Measurements from ENCODE around the gene FSHR.

DNA sequence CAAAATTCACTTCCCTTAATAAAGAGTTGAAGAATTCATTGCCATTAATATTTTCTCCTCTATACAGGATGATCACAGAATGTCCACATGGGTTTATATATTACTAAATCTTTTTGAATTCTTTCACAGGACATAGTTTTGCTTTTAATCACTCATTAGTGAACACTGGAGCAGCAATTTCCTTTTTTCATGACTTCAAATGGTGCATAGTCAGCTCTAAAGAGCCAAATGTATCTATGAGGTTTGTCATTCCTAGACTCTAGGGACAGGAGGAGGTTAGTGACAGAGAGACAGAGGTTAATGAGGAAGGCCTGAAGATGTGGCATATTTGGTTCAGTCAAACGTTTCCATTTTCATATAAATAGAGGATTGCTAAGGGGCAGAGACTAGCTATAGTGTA is 111.8 kb downstream of the FSHR start:
- TF ChIP-seq, protein P1, sequence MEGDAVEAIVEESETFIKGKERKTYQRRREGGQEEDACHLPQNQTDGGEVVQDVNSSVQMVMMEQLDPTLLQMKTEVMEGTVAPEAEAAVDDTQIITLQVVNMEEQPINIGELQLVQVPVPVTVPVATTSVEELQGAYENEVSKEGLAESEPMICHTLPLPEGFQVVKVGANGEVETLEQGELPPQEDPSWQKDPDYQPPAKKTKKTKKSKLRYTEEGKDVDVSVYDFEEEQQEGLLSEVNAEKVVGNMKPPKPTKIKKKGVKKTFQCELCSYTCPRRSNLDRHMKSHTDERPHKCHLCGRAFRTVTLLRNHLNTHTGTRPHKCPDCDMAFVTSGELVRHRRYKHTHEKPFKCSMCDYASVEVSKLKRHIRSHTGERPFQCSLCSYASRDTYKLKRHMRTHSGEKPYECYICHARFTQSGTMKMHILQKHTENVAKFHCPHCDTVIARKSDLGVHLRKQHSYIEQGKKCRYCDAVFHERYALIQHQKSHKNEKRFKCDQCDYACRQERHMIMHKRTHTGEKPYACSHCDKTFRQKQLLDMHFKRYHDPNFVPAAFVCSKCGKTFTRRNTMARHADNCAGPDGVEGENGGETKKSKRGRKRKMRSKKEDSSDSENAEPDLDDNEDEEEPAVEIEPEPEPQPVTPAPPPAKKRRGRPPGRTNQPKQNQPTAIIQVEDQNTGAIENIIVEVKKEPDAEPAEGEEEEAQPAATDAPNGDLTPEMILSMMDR (IDR thresholded peaks at IDR 0.05) = no peak
- TF ChIP-seq POLR2A (IDR thresholded peaks at IDR 0.05) = no peak
